GM12878 (cell line): ENCODE results near the gene ZNF394. TPM values are rescaled to one million over a fixed set of nuclear protein-coding genes. Genes with fewer than 3 reads are reported as not detected.

Source experiments
- BACH1 ChIP-seq: fragments of 450-650 bp; IDR thresholded peaks from 2 replicates; pipeline ENCODE4 v1.6.1; 2017; ENCODE audit warnings: mild to moderate bottlenecking, borderline replicate concordance
- CHD1 ChIP-seq: IDR thresholded peaks from 2 replicates; pipeline ENCODE4 v1.6.1; 2012; ENCODE audit warnings: low read depth, low read length, improper control_type of control experiment
- CREM ChIP-seq: IDR thresholded peaks from 2 replicates; pipeline ENCODE4 v1.6.1; 2014; ENCODE audit warnings: antibody characterized with exemption, low read depth
- DPF2 ChIP-seq: fragments of 450-650 bp; IDR thresholded peaks from 2 replicates; pipeline ENCODE4 v1.6.1; 2017; ENCODE audit warnings: mild to moderate bottlenecking
- LARP7 ChIP-seq: fragments of 450-650 bp; IDR thresholded peaks from 2 replicates; pipeline ENCODE4 v1.6.1; 2017; ENCODE audit warnings: mild to moderate bottlenecking
- POLR2A ChIP-seq: IDR thresholded peaks from 2 replicates; pipeline ENCODE4 v1.6.1; 2011; ENCODE audit warnings: low read depth, mild to moderate bottlenecking, low read length
- RAD51 ChIP-seq: fragments of 450-650 bp; IDR thresholded peaks from 2 replicates; pipeline ENCODE4 v1.6.1; 2016; ENCODE audit warnings: moderate library complexity, mild to moderate bottlenecking, inconsistent platforms
- SIN3A ChIP-seq: IDR thresholded peaks from 2 replicates; pipeline ENCODE4 v1.6.1; 2012; ENCODE audit warnings: low read depth, low read length, improper control_type of control experiment
- ZNF217 ChIP-seq: fragments of 450-650 bp; IDR thresholded peaks from 2 replicates; pipeline ENCODE4 v1.6.1; 2017; ENCODE audit warnings: antibody characterized with exemption, mild to moderate bottlenecking
- polyA plus RNA-seq, 11 experiments: library from polyadenylated mRNA; depleted of rRNA in 4 of 11; unstranded in 6 of 11; stranded (reverse) in 5 of 11; fragments of >200 nt; fragmentation: Nextera tagmentation in 4 of 11; fragmentation: Illumina TruSeq in 1 of 11; extraction: Ambion mirVana in 4 of 11; extraction: Trizol in 1 of 11; gene quantifications; 1 replicate in 1 of 11; 2 replicates in 10 of 11; pipeline versions ENCODE4 v1.2.1 to v1.2.3, GENCODE V29; 2011 to 2016; ENCODE audit warnings: inconsistent platforms in 2 of 11, missing spikeins in 2 of 11, low read depth in 1 of 11
- total RNA-seq, 4 experiments: library from RNA; depleted of rRNA in 3 of 4; stranded (reverse); fragments of >200 nt in 3 of 4; fragmentation: Illumina TruSeq in 1 of 4; extraction: Trizol in 1 of 4; gene quantifications; 2 replicates each; pipeline versions ENCODE4 v1.2.1 to v1.2.3, GENCODE V29; 2013 to 2021
- TF ChIP-seq, protein P1 (sequence below): fragments of 450-650 bp; formaldehyde crosslinking; IDR thresholded peaks from 2 replicates; pipeline ENCODE4 v1.4.0; 2022; ENCODE audit warnings: mild to moderate bottlenecking, moderate library complexity
- TF ChIP-seq, protein P2 (sequence below): IDR thresholded peaks from 2 replicates; pipeline ENCODE4 v1.6.1; 2012; ENCODE audit warnings: mild to moderate bottlenecking, low read depth, low read length
- TF ChIP-seq, protein P3 (sequence below): IDR thresholded peaks from 2 replicates; pipeline ENCODE4 v1.6.1; 2011; ENCODE audit warnings: low read depth, low read length, improper control_type of control experiment, borderline replicate concordance
- TF ChIP-seq, protein P4 (sequence below): IDR thresholded peaks from 2 replicates; pipeline ENCODE4 v1.6.1; 2012; ENCODE audit warnings: low read length, inconsistent platforms
- TF ChIP-seq, protein P5 (sequence below): fragments of 450-650 bp; conservative IDR thresholded peaks from 2 replicates; pipeline ENCODE4 v1.6.1; 2017; ENCODE audit warnings: mild to moderate bottlenecking, moderate library complexity
- TF ChIP-seq, protein P6 (sequence below): fragments of 450-650 bp; IDR thresholded peaks from 2 replicates; pipeline ENCODE4 v1.6.1; 2017; ENCODE audit warnings: mild to moderate bottlenecking, low read depth, inconsistent platforms; ENCODE audit not compliant: poor library complexity, severe bottlenecking

The ZNF394 gene
- total and polyA plus RNA-seq, 10 of the 15 experiments (the other 5 are each of a cell fraction or from before 2014, with no cell fraction given), result 2.5 to 26.8 (median 22.7) TPM

DNA sequence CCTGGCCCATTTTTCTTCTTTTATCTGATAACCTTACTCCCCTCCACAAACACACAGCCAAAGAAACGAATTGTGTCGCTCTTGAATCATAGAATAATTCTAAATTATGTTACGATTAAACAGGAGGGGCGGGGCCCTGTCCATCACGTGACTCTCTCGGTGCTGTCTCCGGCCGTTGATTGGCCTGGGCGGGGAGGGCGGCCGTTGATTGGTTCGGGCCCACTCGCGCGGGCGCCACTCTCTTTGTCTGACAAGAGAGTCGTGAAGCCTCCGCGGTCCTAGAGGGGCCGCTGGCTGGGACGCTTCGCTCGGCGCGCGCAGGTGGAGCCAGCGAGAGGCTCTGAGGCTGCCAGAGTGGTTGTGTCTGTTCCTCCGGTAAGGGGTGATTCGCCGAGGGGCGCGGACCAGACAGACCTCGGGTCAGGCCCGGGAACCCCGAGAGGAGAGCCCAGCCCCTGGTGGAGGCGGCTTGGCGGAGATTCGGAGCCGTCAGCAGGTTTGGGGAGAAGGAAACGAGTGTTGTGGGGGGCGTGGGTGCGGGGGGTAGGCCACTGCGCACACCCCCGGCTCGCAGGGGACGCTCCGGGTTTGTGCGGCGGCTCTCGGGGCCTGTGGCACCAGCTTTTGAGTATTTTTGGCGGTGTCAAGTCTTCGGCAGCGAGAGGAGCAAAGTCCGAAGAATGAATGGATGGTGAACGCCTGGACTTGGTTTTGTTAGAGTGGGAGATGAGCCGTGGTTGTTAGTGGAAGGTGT, 27.3 kb downstream of the ZNF394 start, which contains the start of gene ZNF789 (continued):
- TF ChIP-seq, protein P1, sequence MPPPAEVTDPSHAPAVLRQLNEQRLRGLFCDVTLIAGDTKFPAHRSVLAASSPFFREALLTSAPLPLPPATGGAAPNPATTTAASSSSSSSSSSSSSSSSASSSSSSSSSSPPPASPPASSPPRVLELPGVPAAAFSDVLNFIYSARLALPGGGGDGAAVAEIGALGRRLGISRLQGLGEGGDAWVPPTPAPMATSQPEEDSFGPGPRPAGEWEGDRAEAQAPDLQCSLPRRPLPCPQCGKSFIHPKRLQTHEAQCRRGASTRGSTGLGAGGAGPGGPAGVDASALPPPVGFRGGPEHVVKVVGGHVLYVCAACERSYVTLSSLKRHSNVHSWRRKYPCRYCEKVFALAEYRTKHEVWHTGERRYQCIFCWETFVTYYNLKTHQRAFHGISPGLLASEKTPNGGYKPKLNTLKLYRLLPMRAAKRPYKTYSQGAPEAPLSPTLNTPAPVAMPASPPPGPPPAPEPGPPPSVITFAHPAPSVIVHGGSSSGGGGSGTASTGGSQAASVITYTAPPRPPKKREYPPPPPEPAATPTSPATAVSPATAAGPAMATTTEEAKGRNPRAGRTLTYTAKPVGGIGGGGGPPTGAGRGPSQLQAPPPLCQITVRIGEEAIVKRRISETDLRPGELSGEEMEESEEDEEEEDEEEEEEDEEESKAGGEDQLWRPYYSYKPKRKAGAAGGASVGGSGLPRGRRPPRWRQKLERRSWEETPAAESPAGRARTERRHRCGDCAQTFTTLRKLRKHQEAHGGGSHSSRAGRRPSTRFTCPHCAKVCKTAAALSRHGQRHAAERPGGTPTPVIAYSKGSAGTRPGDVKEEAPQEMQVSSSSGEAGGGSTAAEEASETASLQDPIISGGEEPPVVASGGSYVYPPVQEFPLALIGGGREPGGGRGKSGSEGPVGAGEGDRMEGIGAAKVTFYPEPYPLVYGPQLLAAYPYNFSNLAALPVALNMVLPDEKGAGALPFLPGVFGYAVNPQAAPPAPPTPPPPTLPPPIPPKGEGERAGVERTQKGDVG (CRISPR knock-in tag), result peak; percentile 93
- TF ChIP-seq, protein P2, sequence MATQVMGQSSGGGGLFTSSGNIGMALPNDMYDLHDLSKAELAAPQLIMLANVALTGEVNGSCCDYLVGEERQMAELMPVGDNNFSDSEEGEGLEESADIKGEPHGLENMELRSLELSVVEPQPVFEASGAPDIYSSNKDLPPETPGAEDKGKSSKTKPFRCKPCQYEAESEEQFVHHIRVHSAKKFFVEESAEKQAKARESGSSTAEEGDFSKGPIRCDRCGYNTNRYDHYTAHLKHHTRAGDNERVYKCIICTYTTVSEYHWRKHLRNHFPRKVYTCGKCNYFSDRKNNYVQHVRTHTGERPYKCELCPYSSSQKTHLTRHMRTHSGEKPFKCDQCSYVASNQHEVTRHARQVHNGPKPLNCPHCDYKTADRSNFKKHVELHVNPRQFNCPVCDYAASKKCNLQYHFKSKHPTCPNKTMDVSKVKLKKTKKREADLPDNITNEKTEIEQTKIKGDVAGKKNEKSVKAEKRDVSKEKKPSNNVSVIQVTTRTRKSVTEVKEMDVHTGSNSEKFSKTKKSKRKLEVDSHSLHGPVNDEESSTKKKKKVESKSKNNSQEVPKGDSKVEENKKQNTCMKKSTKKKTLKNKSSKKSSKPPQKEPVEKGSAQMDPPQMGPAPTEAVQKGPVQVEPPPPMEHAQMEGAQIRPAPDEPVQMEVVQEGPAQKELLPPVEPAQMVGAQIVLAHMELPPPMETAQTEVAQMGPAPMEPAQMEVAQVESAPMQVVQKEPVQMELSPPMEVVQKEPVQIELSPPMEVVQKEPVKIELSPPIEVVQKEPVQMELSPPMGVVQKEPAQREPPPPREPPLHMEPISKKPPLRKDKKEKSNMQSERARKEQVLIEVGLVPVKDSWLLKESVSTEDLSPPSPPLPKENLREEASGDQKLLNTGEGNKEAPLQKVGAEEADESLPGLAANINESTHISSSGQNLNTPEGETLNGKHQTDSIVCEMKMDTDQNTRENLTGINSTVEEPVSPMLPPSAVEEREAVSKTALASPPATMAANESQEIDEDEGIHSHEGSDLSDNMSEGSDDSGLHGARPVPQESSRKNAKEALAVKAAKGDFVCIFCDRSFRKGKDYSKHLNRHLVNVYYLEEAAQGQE, result no peak
- TF ChIP-seq, protein P3, sequence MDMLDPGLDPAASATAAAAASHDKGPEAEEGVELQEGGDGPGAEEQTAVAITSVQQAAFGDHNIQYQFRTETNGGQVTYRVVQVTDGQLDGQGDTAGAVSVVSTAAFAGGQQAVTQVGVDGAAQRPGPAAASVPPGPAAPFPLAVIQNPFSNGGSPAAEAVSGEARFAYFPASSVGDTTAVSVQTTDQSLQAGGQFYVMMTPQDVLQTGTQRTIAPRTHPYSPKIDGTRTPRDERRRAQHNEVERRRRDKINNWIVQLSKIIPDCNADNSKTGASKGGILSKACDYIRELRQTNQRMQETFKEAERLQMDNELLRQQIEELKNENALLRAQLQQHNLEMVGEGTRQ, result peak; percentile 91
- TF ChIP-seq LARP7 (peak; percentile 85), CREM (peak; percentile 67; the same call in 1 of the 2 replicates), DPF2 (peak; percentile 43; the same call in 1 of the 2 replicates), POLR2A (peak; percentile 92), SIN3A (no peak), BACH1 (peak; percentile 33; the same call in 1 of the 2 replicates), ZNF217 (no peak), RAD51 (peak; percentile 99), CHD1 (no peak)
- TF ChIP-seq, protein P4, sequence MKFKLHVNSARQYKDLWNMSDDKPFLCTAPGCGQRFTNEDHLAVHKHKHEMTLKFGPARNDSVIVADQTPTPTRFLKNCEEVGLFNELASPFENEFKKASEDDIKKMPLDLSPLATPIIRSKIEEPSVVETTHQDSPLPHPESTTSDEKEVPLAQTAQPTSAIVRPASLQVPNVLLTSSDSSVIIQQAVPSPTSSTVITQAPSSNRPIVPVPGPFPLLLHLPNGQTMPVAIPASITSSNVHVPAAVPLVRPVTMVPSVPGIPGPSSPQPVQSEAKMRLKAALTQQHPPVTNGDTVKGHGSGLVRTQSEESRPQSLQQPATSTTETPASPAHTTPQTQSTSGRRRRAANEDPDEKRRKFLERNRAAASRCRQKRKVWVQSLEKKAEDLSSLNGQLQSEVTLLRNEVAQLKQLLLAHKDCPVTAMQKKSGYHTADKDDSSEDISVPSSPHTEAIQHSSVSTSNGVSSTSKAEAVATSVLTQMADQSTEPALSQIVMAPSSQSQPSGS, result no peak
- TF ChIP-seq, protein P5, sequence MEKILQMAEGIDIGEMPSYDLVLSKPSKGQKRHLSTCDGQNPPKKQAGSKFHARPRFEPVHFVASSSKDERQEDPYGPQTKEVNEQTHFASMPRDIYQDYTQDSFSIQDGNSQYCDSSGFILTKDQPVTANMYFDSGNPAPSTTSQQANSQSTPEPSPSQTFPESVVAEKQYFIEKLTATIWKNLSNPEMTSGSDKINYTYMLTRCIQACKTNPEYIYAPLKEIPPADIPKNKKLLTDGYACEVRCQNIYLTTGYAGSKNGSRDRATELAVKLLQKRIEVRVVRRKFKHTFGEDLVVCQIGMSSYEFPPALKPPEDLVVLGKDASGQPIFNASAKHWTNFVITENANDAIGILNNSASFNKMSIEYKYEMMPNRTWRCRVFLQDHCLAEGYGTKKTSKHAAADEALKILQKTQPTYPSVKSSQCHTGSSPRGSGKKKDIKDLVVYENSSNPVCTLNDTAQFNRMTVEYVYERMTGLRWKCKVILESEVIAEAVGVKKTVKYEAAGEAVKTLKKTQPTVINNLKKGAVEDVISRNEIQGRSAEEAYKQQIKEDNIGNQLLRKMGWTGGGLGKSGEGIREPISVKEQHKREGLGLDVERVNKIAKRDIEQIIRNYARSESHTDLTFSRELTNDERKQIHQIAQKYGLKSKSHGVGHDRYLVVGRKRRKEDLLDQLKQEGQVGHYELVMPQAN, result peak; percentile 92
- TF ChIP-seq, protein P6, sequence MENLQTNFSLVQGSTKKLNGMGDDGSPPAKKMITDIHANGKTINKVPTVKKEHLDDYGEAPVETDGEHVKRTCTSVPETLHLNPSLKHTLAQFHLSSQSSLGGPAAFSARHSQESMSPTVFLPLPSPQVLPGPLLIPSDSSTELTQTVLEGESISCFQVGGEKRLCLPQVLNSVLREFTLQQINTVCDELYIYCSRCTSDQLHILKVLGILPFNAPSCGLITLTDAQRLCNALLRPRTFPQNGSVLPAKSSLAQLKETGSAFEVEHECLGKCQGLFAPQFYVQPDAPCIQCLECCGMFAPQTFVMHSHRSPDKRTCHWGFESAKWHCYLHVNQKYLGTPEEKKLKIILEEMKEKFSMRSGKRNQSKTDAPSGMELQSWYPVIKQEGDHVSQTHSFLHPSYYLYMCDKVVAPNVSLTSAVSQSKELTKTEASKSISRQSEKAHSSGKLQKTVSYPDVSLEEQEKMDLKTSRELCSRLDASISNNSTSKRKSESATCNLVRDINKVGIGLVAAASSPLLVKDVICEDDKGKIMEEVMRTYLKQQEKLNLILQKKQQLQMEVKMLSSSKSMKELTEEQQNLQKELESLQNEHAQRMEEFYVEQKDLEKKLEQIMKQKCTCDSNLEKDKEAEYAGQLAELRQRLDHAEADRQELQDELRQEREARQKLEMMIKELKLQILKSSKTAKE, result no peak
